ENCODE measurements around the gene NUB1.

Gene NUB1

GRCh38 chr7:151373599-151373998, 32.0 kb downstream of the NUB1 start:
- H3K9me3 ChIP-seq (ENCODE audit: control insufficient read depth, insufficient read depth, low read length): no peaks in the 10 kb centered on the region
- H3K9me2 ChIP-seq (replicated peaks; ENCODE audit: control insufficient read depth, low read length): no peaks in the 10 kb centered on the region
- no peaks in the 10 kb centered on the region for H3F3A ChIP-seq (ENCODE audit: control insufficient read depth, insufficient read depth)
- no peaks in the 10 kb centered on the region for H4K20me1 ChIP-seq (ENCODE audit: control insufficient read depth, insufficient read depth, low read depth, low read length)
- H3K27me3 ChIP-seq (ENCODE audit: control insufficient read depth, low read length): no peaks in the 10 kb centered on the region
- no peak overlapping the region for H3K27ac ChIP-seq (ENCODE audit: low read depth, low read length)
- H3K4me2 ChIP-seq (ENCODE audit: low read length): no peak overlapping the region
- TF ChIP-seq EZH2phosphoT487 (IDR thresholded peaks at IDR 0.05; ENCODE audit: borderline replicate concordance, low read length) (no peak), CTCF (IDR thresholded peaks at IDR 0.05; ENCODE audit: low read depth, low read length, poor library complexity, severe bottlenecking) (no peak)
- H3K4me1 ChIP-seq (ENCODE audit: control insufficient read depth, low read length): no peaks in the 10 kb centered on the region
- H3K79me2 ChIP-seq (ENCODE audit: control insufficient read depth, low read length): no peaks in the 10 kb centered on the region
- peaks cover 23% of the 10 kb centered on the region for H3K36me3 ChIP-seq (ENCODE audit: control insufficient read depth, low read length)
- no peak overlapping the region for H3K4me3 ChIP-seq (ENCODE audit: low read length)

- Histone ChIP-seq H3K36me3 (ENCODE audit: control insufficient read depth, low read length) (peaks cover 20% of the 10 kb centered on the region), H3K9me3 (ENCODE audit: control insufficient read depth, insufficient read depth, low read length) (no peaks in the 10 kb centered on the region), H3K4me3 (ENCODE audit: low read length) (no peak overlapping the region), H3K4me2 (ENCODE audit: low read length) (no peak overlapping the region), H3K79me2 (ENCODE audit: control insufficient read depth, low read length) (no peaks in the 10 kb centered on the region), H3F3A (ENCODE audit: control insufficient read depth, insufficient read depth) (no peaks in the 10 kb centered on the region), H4K20me1 (ENCODE audit: control insufficient read depth, insufficient read depth, low read depth, low read length) (no peaks in the 10 kb centered on the region), H3K27ac (ENCODE audit: low read depth, low read length) (no peak overlapping the region), H3K4me1 (ENCODE audit: control insufficient read depth, low read length) (no peaks in the 10 kb centered on the region), H3K27me3 (ENCODE audit: control insufficient read depth, low read length) (no peaks in the 10 kb centered on the region), H3K9me2 (replicated peaks; ENCODE audit: control insufficient read depth, low read length) (no peaks in the 10 kb centered on the region)
- no peak for TF ChIP-seq EZH2phosphoT487 (IDR thresholded peaks at IDR 0.05; ENCODE audit: borderline replicate concordance, low read length)
- no peak for TF ChIP-seq CTCF (IDR thresholded peaks at IDR 0.05; ENCODE audit: low read depth, low read length, poor library complexity, severe bottlenecking)
These were observed 32.5 kb downstream of the NUB1 start for GRCh38 chr7:151374139-151374538.

GRCh38 chr7:151374726-151375125, 33.1 kb downstream of the NUB1 start:
- H3K4me1 ChIP-seq (ENCODE audit: control insufficient read depth, low read length): no peaks in the 10 kb centered on the region
- peaks cover 15% of the 10 kb centered on the region for H3K36me3 ChIP-seq (ENCODE audit: control insufficient read depth, low read length)
- no peaks in the 10 kb centered on the region for H3K79me2 ChIP-seq (ENCODE audit: control insufficient read depth, low read length)
- no peaks in the 10 kb centered on the region for H3K27me3 ChIP-seq (ENCODE audit: control insufficient read depth, low read length)
- H3K9me2 ChIP-seq (replicated peaks; ENCODE audit: control insufficient read depth, low read length): no peaks in the 10 kb centered on the region
- no peak overlapping the region for H3K4me2 ChIP-seq (ENCODE audit: low read length)
- H3F3A ChIP-seq (ENCODE audit: control insufficient read depth, insufficient read depth): no peaks in the 10 kb centered on the region
- H3K9me3 ChIP-seq (ENCODE audit: control insufficient read depth, insufficient read depth, low read length): no peaks in the 10 kb centered on the region
- no peaks in the 10 kb centered on the region for H4K20me1 ChIP-seq (ENCODE audit: control insufficient read depth, insufficient read depth, low read depth, low read length)
- H3K4me3 ChIP-seq (ENCODE audit: low read length): no peak overlapping the region
- H3K27ac ChIP-seq (ENCODE audit: low read depth, low read length): no peak overlapping the region
- TF ChIP-seq EZH2phosphoT487 (IDR thresholded peaks at IDR 0.05; ENCODE audit: borderline replicate concordance, low read length) (no peak), CTCF (IDR thresholded peaks at IDR 0.05; ENCODE audit: low read depth, low read length, poor library complexity, severe bottlenecking) (no peak)
